Ovary (tissue), 9 donors: ENCODE results near the gene ACP4. TPM values are rescaled to one million over a fixed set of nuclear protein-coding genes. Genes with fewer than 3 reads are reported as not detected.
"Not testable (repeated sequence)": the region's sequence is repeated elsewhere in the genome, so short reads cannot be mapped to it uniquely, and the experiment has no call there.

Source experiments
- DNase-seq, 5 donors: peaks; one replicate each; pipeline ENCODE4 v3.0.0-alpha.2; 2019 to 2020
- H3K27ac ChIP-seq, 2 donors: fragments of 200-600 bp; one replicate each; pipeline versions ENCODE4 v1.5.1 to v1.8.0; 2019 to 2022
- H3K27me3 ChIP-seq: fragments of 200-600 bp; one replicate; pipeline ENCODE4 v1.8.0; 2022
- H3K36me3 ChIP-seq: fragments of 200-600 bp; sonication (generic); one replicate; pipeline ENCODE4 v1.5.1; 2019
- H3K4me1 ChIP-seq: one replicate; pipeline ENCODE4 v1.8.1; 2013; ENCODE audit warnings: mild to moderate bottlenecking, moderate library complexity; ENCODE audit not compliant: insufficient read depth
- H3K4me3 ChIP-seq: fragments of 200-600 bp; sonication (generic); one replicate; pipeline ENCODE4 v1.5.1; 2017
- H3K9me3 ChIP-seq, 2 donors: fragments of 200-600 bp in 1 of 2; sonication (generic) in 1 of 2; one replicate each; pipeline versions ENCODE4 v1.5.1 to v1.8.1; 2013 to 2019; ENCODE audit warnings: mild to moderate bottlenecking in 1 of 2, moderate library complexity in 1 of 2
- CTCF ChIP-seq, 3 donors: fragments of 450-650 bp in 2 of 3; fragments of 200-600 bp in 1 of 3; IDR thresholded peaks; one replicate each; pipeline versions ENCODE4 v1.5.1 to v1.8.0; 2016 to 2022; ENCODE audit warnings: antibody characterized with exemption in 3 of 3, mild to moderate bottlenecking in 1 of 3
- EP300 ChIP-seq: sonication (generic); formaldehyde crosslinking; IDR thresholded peaks from one replicate; pipeline ENCODE4 v1.6.1; 2017; ENCODE audit warnings: antibody characterized with exemption
- POLR2A ChIP-seq: fragments of 450-650 bp; IDR thresholded peaks from one replicate; pipeline ENCODE4 v1.6.1; 2017; ENCODE audit warnings: antibody characterized with exemption, mild to moderate bottlenecking, moderate library complexity
- WGBS, 3 donors: extraction: QIAGEN DNeasy Blood & Tissue Kit in 1 of 3; methylation state at CpG; one replicate each; pipeline versions ENCODE4 v1.1.5 to v1.1.7; 2013 to 2017; 5-methylcytosine and 5-hydroxymethylcytosine counted together
- intact Hi-C, 4 donors: fragments of 100-400 bp; cut with DNase I; formaldehyde crosslinking; loops; one replicate each; pipeline versions ENCODE4 v1.11.0 to v1.15.1; 2022 to 2023
- polyA plus RNA-seq, 2 donors: library from polyadenylated mRNA; stranded (reverse); fragments of 200-250 nt in 1 of 2; fragments of 350-450 nt in 1 of 2; fragmentation: Illumina TruSeq in 1 of 2; extraction: RNeasy Lipid Tissue Mini Kit (QIAGEN cat#74804) in 1 of 2; gene quantifications; one replicate each; pipeline ENCODE4 v1.2.3, GENCODE V29; 2013 to 2014
- total RNA-seq, 7 donors: library from RNA; depleted of rRNA in 2 of 7; stranded (reverse); fragments of >200 nt in 2 of 7; fragmentation: NEBNext Ultra II Directional in 3 of 7; extraction: Animal tissue kit (Norgen Biotek cat#: 25700) in 3 of 7; gene quantifications; one replicate each; pipeline versions ENCODE4 v1.1.0 to v1.2.4, GENCODE V29; 2016 to 2023
- donor health status: DM: no; HTN: no; CAD: no; lungs with moderate emphysema.
- donor health status: DM: no; HTN: no; CAD: no.
- donor health status: Bipolar disorder and iron deficiency.
- donor health status: DM: yes; HTN: yes; CAD: no.
- donor health status: DM: no; HTN: no; CAD: no.
- donor health status: DM: yes; HTN: yes; CAD: no.

The ACP4 gene
- total and polyA plus RNA-seq, 9 donors, result not detected

- intact Hi-C loops, result no loop called here
- no peaks in the 10 kb centered on the region for H3K36me3 ChIP-seq
- H3K9me3 ChIP-seq, result no peaks in the 10 kb centered on the region
- WGBS, 3 donors, result 26 to 46% (median 28%) methylated on average over 6 of the region's 6 CpGs
- H3K27me3 ChIP-seq, result no peaks in the 10 kb centered on the region
- H3K4me1 ChIP-seq, result no peaks in the 10 kb centered on the region
- no peak overlapping the region for H3K27ac ChIP-seq
- no peak for DNase-seq
- TF ChIP-seq EP300, result no peak
- no peak overlapping the region for H3K4me3 ChIP-seq
Observed at GRCh38 chr19:50749490-50749889, 40.7 kb upstream of the ACP4 start.

- WGBS, 3 donors, result 29 to 42% (median 33%) methylated on average over 15 of the region's 15 CpGs
Observed at GRCh38 chr19:50750010-50750409, 40.2 kb upstream of the ACP4 start.

GRCh38 chr19:50753879-50754278 is 36.3 kb upstream of the ACP4 start:
- Histone ChIP-seq H3K27me3 (no peaks in the 10 kb centered on the region), H3K4me3 (no peak overlapping the region), H3K27ac (no peak overlapping the region), H3K36me3 (no peaks in the 10 kb centered on the region), H3K9me3 (no peaks in the 10 kb centered on the region), H3K4me1 (no peaks in the 10 kb centered on the region)
- intact Hi-C loops, result no loop called here
- TF ChIP-seq EP300 (no peak), POLR2A (no peak), CTCF (IDR thresholded peaks at IDR 0.05) (no peak)
- DNase-seq, result no peak
- 83 to 89% (median 85%) methylated on average over 4 of the region's 4 CpGs for WGBS, 3 donors

More at GRCh38 chr19:50750010-50750409, 40.2 kb upstream of the ACP4 start:
- Histone ChIP-seq H3K4me3 (no peak overlapping the region), H3K27me3 (no peaks in the 10 kb centered on the region), H3K9me3 (no peaks in the 10 kb centered on the region), H3K27ac (no peak overlapping the region), H3K36me3 (no peaks in the 10 kb centered on the region), H3K4me1 (no peaks in the 10 kb centered on the region)
- DNase-seq, result no peak
- TF ChIP-seq CTCF (IDR thresholded peaks at IDR 0.05) (no peak), POLR2A (no peak), EP300 (no peak)
- intact Hi-C loops, result no loop called here

- H3K27ac ChIP-seq, H3K4me3 ChIP-seq, H3K36me3 ChIP-seq, H3K27me3 ChIP-seq, H3K9me3 ChIP-seq, DNase-seq, intact Hi-C loops, H3K4me1 ChIP-seq: not testable (repeated sequence)
- WGBS, 3 donors, result 66 to 69% (median 68%) methylated on average over 8 of the region's 8 CpGs
Observed at GRCh38 chr19:50756244-50756643, 34.0 kb upstream of the ACP4 start.

- H3K36me3 ChIP-seq, H3K9me3 ChIP-seq, H3K27ac ChIP-seq, DNase-seq, H3K4me3 ChIP-seq, intact Hi-C loops, H3K27me3 ChIP-seq, H3K4me1 ChIP-seq: not testable (repeated sequence)
- 83 to 86% (median 84%) methylated on average over 3 of the region's 3 CpGs for WGBS, 3 donors
Observed at GRCh38 chr19:50757624-50758023, 32.6 kb upstream of the ACP4 start.

GRCh38 chr19:50759076-50759475 is 31.1 kb upstream of the ACP4 start:
- intact Hi-C loops, H3K9me3 ChIP-seq, H3K27ac ChIP-seq, H3K27me3 ChIP-seq, H3K4me1 ChIP-seq, H3K36me3 ChIP-seq, DNase-seq, H3K4me3 ChIP-seq: not testable (repeated sequence)
- WGBS, 3 donors, result 66 to 75% (median 68%) methylated on average over 13 to 18 of the region's 18 CpGs

GRCh38 chr19:50759886-50760285 is 30.3 kb upstream of the ACP4 start:
- no peak overlapping the region for H3K4me3 ChIP-seq
- no peaks in the 10 kb centered on the region for H3K9me3 ChIP-seq
- 53 to 73% (median 67%) methylated on average over 4 of the region's 4 CpGs for WGBS, 3 donors
- DNase-seq, result no peak
- no peaks in the 10 kb centered on the region for H3K4me1 ChIP-seq
- intact Hi-C loops, result no loop called here
- no peaks in the 10 kb centered on the region for H3K27me3 ChIP-seq
- TF ChIP-seq POLR2A, result no peak
- no peak overlapping the region for H3K27ac ChIP-seq
- H3K36me3 ChIP-seq, result no peaks in the 10 kb centered on the region

- H3K36me3 ChIP-seq, H3K9me3 ChIP-seq, H3K4me1 ChIP-seq, intact Hi-C loops, DNase-seq, H3K27me3 ChIP-seq, H3K27ac ChIP-seq, H3K4me3 ChIP-seq: not testable (repeated sequence)
- 52 to 65% (median 65%) methylated on average over 3 of the region's 3 CpGs for WGBS, 3 donors
Observed at GRCh38 chr19:50761501-50761900, 28.7 kb upstream of the ACP4 start.

GRCh38 chr19:50763521-50763920 is 26.7 kb upstream of the ACP4 start:
- WGBS, 3 donors, result 61 to 66% (median 61%) methylated on average over 9 to 12 of the region's 13 CpGs
- H3K27me3 ChIP-seq, result not testable (repeated sequence)

More at GRCh38 chr19:50763521-50763920, 26.7 kb upstream of the ACP4 start:
- H3K4me3 ChIP-seq, DNase-seq, H3K36me3 ChIP-seq, H3K4me1 ChIP-seq, H3K9me3 ChIP-seq, H3K27ac ChIP-seq, intact Hi-C loops: not testable (repeated sequence)
